ENCODE results near the gene ITLN2.

The ITLN2 gene

DNA sequence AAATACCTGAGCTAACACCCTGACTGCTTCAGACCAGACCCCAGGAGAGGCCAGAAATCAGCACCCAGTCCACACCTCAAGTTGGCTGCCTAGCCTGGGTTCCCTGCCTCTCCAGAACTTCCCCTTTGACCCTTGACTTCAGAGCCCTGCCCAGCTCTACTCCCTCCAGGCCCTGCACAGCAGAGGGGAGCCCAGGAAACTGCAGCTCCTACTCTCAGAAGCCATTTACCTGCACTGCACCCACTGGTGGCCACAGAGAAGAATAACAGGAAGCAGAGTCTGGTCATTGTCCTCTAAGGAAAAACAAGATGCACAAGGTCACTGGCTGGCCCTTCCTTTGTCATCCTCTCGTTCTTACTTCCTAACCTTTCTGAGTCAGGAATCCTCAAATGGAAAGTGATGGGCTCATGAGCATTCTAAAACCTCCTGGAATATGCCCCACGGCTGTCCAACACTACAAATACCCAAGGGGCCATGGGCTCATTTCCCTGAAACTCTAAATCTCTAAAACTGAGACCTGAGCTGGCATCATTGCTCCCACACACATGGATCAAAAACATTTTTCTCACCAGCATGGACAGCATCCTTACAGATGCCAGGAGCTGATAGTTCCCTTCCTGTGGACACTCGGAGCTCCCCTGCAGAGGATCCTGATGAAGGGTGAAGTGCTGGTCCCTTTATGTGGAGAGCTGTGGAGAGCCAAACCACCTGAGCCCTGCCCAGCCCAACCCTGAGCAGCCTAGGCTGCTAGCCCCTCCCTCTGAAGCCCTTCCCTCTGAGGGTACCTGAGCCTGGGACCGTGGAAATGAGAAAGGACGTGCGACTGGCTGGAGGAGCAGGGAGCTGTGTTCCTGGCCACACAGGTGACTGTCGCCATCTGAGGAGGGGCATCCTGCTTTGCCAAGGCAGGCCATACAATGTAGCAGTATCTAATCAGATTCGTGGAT, at the start of gene ITLN2:
ITLN2 (minus strand) TSS at position 652 of the 947 bp plus-strand sequence; CDS start at position 584, 68 bp downstream.
- TF ChIP-seq, protein P1, sequence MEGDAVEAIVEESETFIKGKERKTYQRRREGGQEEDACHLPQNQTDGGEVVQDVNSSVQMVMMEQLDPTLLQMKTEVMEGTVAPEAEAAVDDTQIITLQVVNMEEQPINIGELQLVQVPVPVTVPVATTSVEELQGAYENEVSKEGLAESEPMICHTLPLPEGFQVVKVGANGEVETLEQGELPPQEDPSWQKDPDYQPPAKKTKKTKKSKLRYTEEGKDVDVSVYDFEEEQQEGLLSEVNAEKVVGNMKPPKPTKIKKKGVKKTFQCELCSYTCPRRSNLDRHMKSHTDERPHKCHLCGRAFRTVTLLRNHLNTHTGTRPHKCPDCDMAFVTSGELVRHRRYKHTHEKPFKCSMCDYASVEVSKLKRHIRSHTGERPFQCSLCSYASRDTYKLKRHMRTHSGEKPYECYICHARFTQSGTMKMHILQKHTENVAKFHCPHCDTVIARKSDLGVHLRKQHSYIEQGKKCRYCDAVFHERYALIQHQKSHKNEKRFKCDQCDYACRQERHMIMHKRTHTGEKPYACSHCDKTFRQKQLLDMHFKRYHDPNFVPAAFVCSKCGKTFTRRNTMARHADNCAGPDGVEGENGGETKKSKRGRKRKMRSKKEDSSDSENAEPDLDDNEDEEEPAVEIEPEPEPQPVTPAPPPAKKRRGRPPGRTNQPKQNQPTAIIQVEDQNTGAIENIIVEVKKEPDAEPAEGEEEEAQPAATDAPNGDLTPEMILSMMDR (conservative IDR thresholded peaks at IDR 0.05; ENCODE audit: low read length), result peak; percentile 88
- no peak for TF ChIP-seq EZH2phosphoT487 (IDR thresholded peaks at IDR 0.05; ENCODE audit: borderline replicate concordance)
- Histone ChIP-seq H3K9me3 (ENCODE audit: insufficient read depth, low read depth, low read length) (no peaks in the 10 kb centered on the region), H3K27me3 (ENCODE audit: insufficient read depth, low read length, poor library complexity, severe bottlenecking) (no peaks in the 10 kb centered on the region), H3K9ac (ENCODE audit: low read depth, low read length, poor library complexity, severe bottlenecking) (no peak within 1 kb of the TSS), H3K79me2 (ENCODE audit: insufficient read depth, low read length) (no peaks in the 10 kb centered on the region), H3K4me1 (ENCODE audit: insufficient read depth, low read length, poor library complexity, severe bottlenecking) (no peaks in the 10 kb centered on the region), H4K20me1 (ENCODE audit: insufficient read depth, low read length, poor library complexity, severe bottlenecking) (no peaks in the 10 kb centered on the region), H2AFZ (ENCODE audit: low read length) (peak within 1 kb of the TSS; percentile 78), H3K9me2 (replicated peaks; ENCODE audit: low read depth, low read length) (no peaks in the 10 kb centered on the region), H3K4me3 (ENCODE audit: low read length, poor library complexity, severe bottlenecking) (no peak within 1 kb of the TSS), H3K36me3 (ENCODE audit: insufficient read depth, low read length) (no peaks in the 10 kb centered on the region), H3K4me2 (ENCODE audit: low read depth, low read length, poor library complexity, severe bottlenecking) (no peak within 1 kb of the TSS), H3F3A (ENCODE audit: low read depth) (no peaks in the 10 kb centered on the region)

DNA sequence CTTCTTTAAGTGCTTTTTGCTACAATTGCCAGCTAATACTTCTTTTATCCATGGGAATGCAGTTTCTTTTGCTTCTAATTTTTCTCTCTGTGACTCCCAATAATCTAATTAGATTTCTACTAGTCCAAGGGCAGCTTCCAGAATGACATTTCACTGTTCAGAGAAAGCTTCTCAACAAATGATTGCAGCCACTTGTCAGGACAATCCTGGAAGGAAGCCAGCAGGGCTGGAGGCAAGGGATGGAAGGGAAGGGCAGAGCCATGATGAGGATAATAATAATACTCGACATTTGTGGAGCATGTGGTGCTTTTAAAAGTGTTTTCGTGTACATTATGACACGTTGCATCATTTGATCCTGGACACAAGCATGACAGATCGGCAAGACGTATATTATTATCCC, 46.9 kb upstream of the ITLN2 start:
- peaks cover 31% of the 10 kb centered on the region; the same call in 1 of the 2 replicates for H3K36me3 ChIP-seq (ENCODE audit: insufficient read depth, low read length)

DNA sequence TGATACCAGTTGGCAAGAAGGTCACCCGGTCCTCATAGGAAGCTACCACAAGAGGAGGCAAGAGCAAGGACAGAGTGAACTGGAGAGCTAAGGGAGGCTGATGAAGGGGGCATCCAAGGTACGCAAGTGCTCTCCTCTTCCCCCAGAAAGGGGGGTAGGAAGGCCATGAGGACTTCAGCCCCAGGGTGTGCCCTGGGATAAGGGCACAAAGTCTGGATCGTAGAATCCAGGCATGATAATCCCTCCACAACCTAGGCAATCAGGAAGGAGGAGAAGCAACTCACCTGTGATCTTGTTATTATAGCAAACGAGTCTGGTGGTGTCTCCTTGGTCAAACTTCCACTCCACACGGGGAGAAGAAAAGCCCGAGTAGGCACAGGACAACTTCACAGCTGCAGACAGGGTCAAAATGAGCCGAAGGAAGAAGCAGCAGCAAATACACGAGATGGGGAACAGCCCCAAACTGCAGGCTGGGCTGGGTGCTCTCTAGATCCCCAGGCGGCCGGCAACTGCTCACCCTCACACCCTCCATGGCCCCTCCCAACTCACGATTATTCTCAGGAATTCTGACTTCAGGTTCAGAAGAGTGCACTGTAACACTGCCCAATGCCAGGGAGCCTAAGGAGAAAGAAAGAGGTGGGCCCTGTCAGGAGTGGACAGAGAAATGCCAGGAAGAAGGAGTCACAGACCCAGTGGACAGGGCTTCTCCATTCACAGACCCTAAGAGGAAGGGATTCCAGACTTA, 46.3 kb upstream of the ITLN2 start:
- Histone ChIP-seq H3K9me2 (replicated peaks; ENCODE audit: low read depth, low read length) (no peaks in the 10 kb centered on the region), H3K9ac (ENCODE audit: low read depth, low read length, poor library complexity, severe bottlenecking) (no peak overlapping the region), H3K4me1 (ENCODE audit: insufficient read depth, low read length, poor library complexity, severe bottlenecking) (peaks cover 3% of the 10 kb centered on the region), H3K79me2 (ENCODE audit: insufficient read depth, low read length) (no peaks in the 10 kb centered on the region), H3K4me3 (ENCODE audit: low read length, poor library complexity, severe bottlenecking) (no peak overlapping the region), H3K36me3 (ENCODE audit: insufficient read depth, low read length) (peaks cover 31% of the 10 kb centered on the region; the same call in 1 of the 2 replicates), H4K20me1 (ENCODE audit: insufficient read depth, low read length, poor library complexity, severe bottlenecking) (no peaks in the 10 kb centered on the region), H3K27me3 (ENCODE audit: insufficient read depth, low read length, poor library complexity, severe bottlenecking) (no peaks in the 10 kb centered on the region), H3K9me3 (ENCODE audit: insufficient read depth, low read depth, low read length) (no peaks in the 10 kb centered on the region), H3K4me2 (ENCODE audit: low read depth, low read length, poor library complexity, severe bottlenecking) (no peak overlapping the region), H3F3A (ENCODE audit: low read depth) (no peaks in the 10 kb centered on the region), H2AFZ (ENCODE audit: low read length) (no peak overlapping the region)
- TF ChIP-seq, protein P1 (conservative IDR thresholded peaks at IDR 0.05; ENCODE audit: low read length), result no peak
- TF ChIP-seq EZH2phosphoT487 (IDR thresholded peaks at IDR 0.05; ENCODE audit: borderline replicate concordance), result no peak

More for the DNA sequence above, 46.9 kb upstream of the ITLN2 start:
- Histone ChIP-seq H3K4me2 (ENCODE audit: low read depth, low read length, poor library complexity, severe bottlenecking) (no peak overlapping the region), H3K79me2 (ENCODE audit: insufficient read depth, low read length) (peaks cover 5% of the 10 kb centered on the region; the same call in 1 of the 2 replicates), H3K9me3 (ENCODE audit: insufficient read depth, low read depth, low read length) (no peaks in the 10 kb centered on the region), H3K9ac (ENCODE audit: low read depth, low read length, poor library complexity, severe bottlenecking) (no peak overlapping the region), H3K27me3 (ENCODE audit: insufficient read depth, low read length, poor library complexity, severe bottlenecking) (no peaks in the 10 kb centered on the region), H3K4me3 (ENCODE audit: low read length, poor library complexity, severe bottlenecking) (no peak overlapping the region), H3F3A (ENCODE audit: low read depth) (no peaks in the 10 kb centered on the region), H3K4me1 (ENCODE audit: insufficient read depth, low read length, poor library complexity, severe bottlenecking) (peaks cover 3% of the 10 kb centered on the region), H4K20me1 (ENCODE audit: insufficient read depth, low read length, poor library complexity, severe bottlenecking) (no peaks in the 10 kb centered on the region), H3K9me2 (replicated peaks; ENCODE audit: low read depth, low read length) (no peaks in the 10 kb centered on the region), H2AFZ (ENCODE audit: low read length) (no peak overlapping the region)
- TF ChIP-seq, protein P1 (conservative IDR thresholded peaks at IDR 0.05; ENCODE audit: low read length), result no peak
- TF ChIP-seq EZH2phosphoT487 (IDR thresholded peaks at IDR 0.05; ENCODE audit: borderline replicate concordance), result no peak

All from Loucy (cell line).